Putamen (tissue), 1 donor: ENCODE data around the gene CCDC92.
A peak's percentile ranks its signal among the peaks of the same experiment; 100 is the strongest.

Source experiments
- DNase-seq: peaks from one replicate; pipeline ENCODE4 v3.0.0-alpha.2; 2016; ENCODE audit warnings: low spot score

Gene CCDC92

GRCh38 chr12:124002021-124002644 lies 29.5 kb upstream of the CCDC92 start:
- no peak for DNase-seq

- no peak for DNase-seq
These were observed 28.7 kb upstream of the CCDC92 start for GRCh38 chr12:124001343-124001742.

DNA sequence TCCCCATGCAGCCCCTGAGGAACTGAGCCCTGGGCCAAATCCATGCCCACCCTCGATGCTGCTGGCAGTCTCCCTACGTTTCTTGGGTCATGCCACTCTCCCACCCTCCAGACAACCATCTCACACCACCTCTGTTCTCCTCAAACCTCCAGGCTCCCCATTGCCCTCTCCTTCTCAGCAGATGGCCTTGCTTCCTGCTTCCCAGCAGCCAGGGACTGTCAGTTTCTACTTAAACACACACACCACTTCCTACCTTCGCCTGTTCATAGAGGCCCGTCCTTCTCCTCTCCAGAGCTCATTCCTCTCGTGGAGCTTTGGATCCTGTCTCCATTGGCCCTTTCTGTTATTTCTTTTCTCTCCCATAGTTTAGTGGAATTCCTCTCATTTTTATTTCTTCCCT lies 27.5 kb upstream of the CCDC92 start:
- no peak for DNase-seq

GRCh38 chr12:123998991-123999359 lies 26.3 kb upstream of the CCDC92 start:
- no peak for DNase-seq

- no peak for DNase-seq
These were observed 25.8 kb upstream of the CCDC92 start for GRCh38 chr12:123998344-123998990.

GRCh38 chr12:123997908-123998307 lies 25.3 kb upstream of the CCDC92 start:
- DNase-seq: no peak

- no peak for DNase-seq
These were observed 24.6 kb upstream of the CCDC92 start for GRCh38 chr12:123997033-123997822.

- peak; percentile 85 for DNase-seq
These were observed 23.9 kb upstream of the CCDC92 start for GRCh38 chr12:123996581-123996980.

- DNase-seq: no peak
These were observed 22.6 kb upstream of the CCDC92 start for GRCh38 chr12:123995023-123995748.

- no peak for DNase-seq
These were observed 19.6 kb upstream of the CCDC92 start for GRCh38 chr12:123992118-123992825.

DNA sequence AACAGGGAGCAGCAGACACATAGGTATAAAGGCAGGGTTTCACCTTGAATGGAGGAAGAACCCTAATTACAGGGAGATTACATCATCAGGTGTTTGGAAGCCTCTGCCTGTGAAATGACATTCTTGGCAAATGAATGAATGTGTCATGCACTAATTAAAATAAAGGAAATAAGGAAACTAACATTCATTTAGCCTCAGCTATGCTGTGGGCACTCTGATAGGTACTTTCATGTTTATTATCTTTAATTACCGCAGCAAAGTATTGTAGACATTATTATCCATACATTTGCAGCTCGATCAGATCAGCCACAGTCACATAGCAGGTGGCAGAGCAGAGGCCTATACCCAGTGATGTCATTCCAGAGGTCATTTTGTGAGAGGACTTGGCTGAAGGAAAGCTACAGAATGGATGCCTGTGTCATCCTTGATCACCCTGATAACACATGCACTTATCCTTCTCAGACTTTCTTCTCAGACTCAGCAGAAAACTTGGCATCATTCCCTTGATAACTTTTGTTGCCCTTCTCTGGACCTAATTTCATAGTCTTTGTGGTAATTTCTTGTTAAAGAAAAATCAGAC lies 18.8 kb upstream of the CCDC92 start:
- no peak for DNase-seq

- no peak for DNase-seq
These were observed 17.9 kb upstream of the CCDC92 start for GRCh38 chr12:123990511-123990910.

GRCh38 chr12:123989753-123990152 lies 17.1 kb upstream of the CCDC92 start:
- no peak for DNase-seq

DNA sequence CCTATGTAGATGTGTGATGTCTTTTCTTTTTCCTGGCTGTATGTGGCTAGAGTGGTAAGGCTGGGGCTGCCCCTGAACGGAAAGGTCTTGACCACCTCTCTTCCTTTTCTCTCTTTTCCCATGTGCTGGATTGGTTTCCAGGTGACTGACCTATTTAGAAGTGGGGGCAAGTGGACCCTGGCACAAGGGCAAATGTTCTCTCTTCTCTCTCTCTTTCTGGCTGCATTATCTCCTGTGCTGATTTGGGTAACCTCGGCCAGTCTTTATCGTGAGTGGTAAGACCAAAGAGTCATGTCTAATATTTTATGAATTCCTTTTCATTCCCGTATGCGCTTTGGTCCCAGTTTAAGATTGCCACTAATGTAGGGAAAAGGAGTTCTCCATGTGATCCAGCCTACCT lies 16.5 kb upstream of the CCDC92 start:
- no peak for DNase-seq

DNA sequence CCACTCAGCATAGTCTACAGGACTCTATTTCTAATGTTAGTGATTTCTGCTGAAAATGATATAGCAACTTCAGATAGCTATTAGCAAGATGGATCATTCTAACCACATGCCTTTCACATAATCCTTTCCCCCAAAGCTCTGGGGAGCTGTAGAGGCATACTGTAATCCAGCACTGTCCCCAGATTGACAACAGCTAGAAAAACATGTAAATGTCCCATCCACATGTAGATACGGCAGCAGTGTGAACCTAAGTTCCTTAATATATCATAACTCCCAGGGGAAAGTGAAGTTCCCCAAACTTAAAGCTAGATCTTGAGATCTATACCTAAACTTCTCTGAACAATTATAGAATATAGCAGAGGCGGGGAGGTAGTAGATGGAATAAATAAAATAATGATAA lies 14.4 kb upstream of the CCDC92 start:
- no peak for DNase-seq

- no peak for DNase-seq
These were observed 13.8 kb upstream of the CCDC92 start for GRCh38 chr12:123986374-123986965.

GRCh38 chr12:123984903-123985302 lies 12.3 kb upstream of the CCDC92 start:
- DNase-seq: no peak

- peak; percentile 70 for DNase-seq
These were observed 11.3 kb upstream of the CCDC92 start for GRCh38 chr12:123983822-123984485.

GRCh38 chr12:123982269-123982668 lies 9.6 kb upstream of the CCDC92 start:
- no peak for DNase-seq

DNA sequence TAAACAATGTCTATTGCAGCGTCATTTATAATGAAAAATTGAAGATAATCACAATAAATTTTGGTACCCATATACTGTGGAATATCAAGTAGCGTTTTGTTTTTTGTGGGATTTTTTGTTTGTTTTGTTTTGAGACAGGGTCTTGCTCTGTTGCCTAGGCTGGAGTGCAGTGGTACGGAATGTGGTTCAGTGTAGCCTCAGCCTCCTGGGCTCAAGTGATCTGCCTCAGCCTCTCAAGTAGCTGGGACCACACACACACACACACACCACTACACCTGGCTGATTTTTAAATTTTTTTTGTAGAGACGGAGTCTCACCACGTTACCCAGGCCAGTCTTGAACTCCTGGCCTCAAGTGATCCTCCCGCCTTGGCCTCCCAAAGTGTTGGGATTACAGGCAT lies 6.9 kb upstream of the CCDC92 start:
- DNase-seq: no peak
